ENCODE data around the gene ATP5PD.

- TF ChIP-seq CTCF (IDR thresholded peaks at IDR 0.05 in 8 of 11, conservative IDR thresholded peaks at IDR 0.05 in 3 of 11), result no peak
- no peak for TF ChIP-seq POLR2A (IDR thresholded peaks at IDR 0.05)
- no peak for TF ChIP-seq POLR2AphosphoS5 (IDR thresholded peaks at IDR 0.05)
Measured at GRCh38 chr17:74995847-74996246, 50.9 kb downstream of the ATP5PD start.

All from spleen (tissue), 7 donors.